ENCODE results near the gene ERCC6L2. TPM values are rescaled to one million over a fixed set of nuclear protein-coding genes. Genes with fewer than 3 reads are reported as not detected.

Gene ERCC6L2
- total and polyA plus RNA-seq, 10 of the 15 experiments (the other 5 are each of a cell fraction or from before 2014, with no cell fraction given), result 8.1 to 45.0 (median 22.6) TPM

- peaks cover 24% of the 10 kb centered on the region for H3K79me2 ChIP-seq (ENCODE audit: control insufficient read depth, insufficient read depth, low read length)
- intact Hi-C loops (cut with micrococcal nuclease; ENCODE audit: unreplicated experiment), result loop anchor here (5.0 kb wide), 1 partner anchor 371 kb away; no protein-coding TSS in a partner anchor
- ATAC-seq (no peak), DNase-seq (ENCODE audit: low read depth, low spot score) (no peak), FAIRE-seq (no peak)
- H3K27me3 ChIP-seq (replicated peaks in 1 of 2; ENCODE audit: control insufficient read depth in 2 of 2, insufficient read depth in 2 of 2, low read length in 1 of 2), result no peaks in the 10 kb centered on the region
- no peak overlapping the region for H3K9ac ChIP-seq (ENCODE audit: control insufficient read depth, insufficient read depth, low read length)
- RAD21 ChIA-PET (ENCODE audit: unreplicated experiment), result interaction anchor here (1.4 kb wide), 1 partner anchor 12 kb away, joined by 4 read pairs; no protein-coding TSS in a partner anchor
- TF ChIP-seq SIN3A (IDR thresholded peaks at IDR 0.05; ENCODE audit: low read depth, low read length) (no peak), BHLHE40 (IDR thresholded peaks at IDR 0.05; ENCODE audit: borderline replicate concordance in 1 of 2, low read depth in 2 of 2, low read length in 1 of 2) (no peak), EED (IDR thresholded peaks at IDR 0.05; ENCODE audit: low read depth) (no peak)
- TF ChIP-seq, protein P1, sequence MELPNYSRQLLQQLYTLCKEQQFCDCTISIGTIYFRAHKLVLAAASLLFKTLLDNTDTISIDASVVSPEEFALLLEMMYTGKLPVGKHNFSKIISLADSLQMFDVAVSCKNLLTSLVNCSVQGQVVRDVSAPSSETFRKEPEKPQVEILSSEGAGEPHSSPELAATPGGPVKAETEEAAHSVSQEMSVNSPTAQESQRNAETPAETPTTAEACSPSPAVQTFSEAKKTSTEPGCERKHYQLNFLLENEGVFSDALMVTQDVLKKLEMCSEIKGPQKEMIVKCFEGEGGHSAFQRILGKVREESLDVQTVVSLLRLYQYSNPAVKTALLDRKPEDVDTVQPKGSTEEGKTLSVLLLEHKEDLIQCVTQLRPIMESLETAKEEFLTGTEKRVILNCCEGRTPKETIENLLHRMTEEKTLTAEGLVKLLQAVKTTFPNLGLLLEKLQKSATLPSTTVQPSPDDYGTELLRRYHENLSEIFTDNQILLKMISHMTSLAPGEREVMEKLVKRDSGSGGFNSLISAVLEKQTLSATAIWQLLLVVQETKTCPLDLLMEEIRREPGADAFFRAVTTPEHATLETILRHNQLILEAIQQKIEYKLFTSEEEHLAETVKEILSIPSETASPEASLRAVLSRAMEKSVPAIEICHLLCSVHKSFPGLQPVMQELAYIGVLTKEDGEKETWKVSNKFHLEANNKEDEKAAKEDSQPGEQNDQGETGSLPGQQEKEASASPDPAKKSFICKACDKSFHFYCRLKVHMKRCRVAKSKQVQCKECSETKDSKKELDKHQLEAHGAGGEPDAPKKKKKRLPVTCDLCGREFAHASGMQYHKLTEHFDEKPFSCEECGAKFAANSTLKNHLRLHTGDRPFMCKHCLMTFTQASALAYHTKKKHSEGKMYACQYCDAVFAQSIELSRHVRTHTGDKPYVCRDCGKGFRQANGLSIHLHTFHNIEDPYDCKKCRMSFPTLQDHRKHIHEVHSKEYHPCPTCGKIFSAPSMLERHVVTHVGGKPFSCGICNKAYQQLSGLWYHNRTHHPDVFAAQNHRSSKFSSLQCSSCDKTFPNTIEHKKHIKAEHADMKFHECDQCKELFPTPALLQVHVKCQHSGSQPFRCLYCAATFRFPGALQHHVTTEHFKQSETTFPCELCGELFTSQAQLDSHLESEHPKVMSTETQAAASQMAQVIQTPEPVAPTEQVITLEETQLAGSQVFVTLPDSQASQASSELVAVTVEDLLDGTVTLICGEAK (IDR thresholded peaks at IDR 0.05; ENCODE audit: borderline replicate concordance), result peak; percentile 92
- H2AFZ ChIP-seq (ENCODE audit: control insufficient read depth, low read depth, low read length), result no peak overlapping the region
- CTCF ChIA-PET, result no interaction called here
- WGBS (ENCODE audit: insufficient coverage, insufficient replicate concordance, low lambda C conversion rate, missing lambda C conversion rate), result 100% methylated on average over 1 of the region's 1 CpG
- H3K36me3 ChIP-seq (ENCODE audit: control insufficient read depth in 2 of 2, insufficient read depth in 2 of 2, low read length in 1 of 2), result peaks cover 0 to 3% of the 10 kb centered on the region in 2 experiments; a peak in 3 of 4 replicates
- no peaks in the 10 kb centered on the region for H4K20me1 ChIP-seq (ENCODE audit: control insufficient read depth, insufficient read depth)
- POLR2A ChIA-PET, result no interaction called here
- SMC1A ChIA-PET (ENCODE audit: uncharacterized antibody, unreplicated experiment), result no interaction called here
- no peaks in the 10 kb centered on the region; the same call in 2 of the 3 replicates for H3K9me3 ChIP-seq (replicated peaks; ENCODE audit: control insufficient read depth, insufficient read depth, low read length)
- H3K4me2 ChIP-seq (ENCODE audit: control insufficient read depth, insufficient read depth), result no peak overlapping the region
- in situ Hi-C loops (cut with MboI), result loop anchor here (10.0 kb wide), 1 partner anchor 373 kb away; no protein-coding TSS in a partner anchor
- H3K27ac ChIP-seq (ENCODE audit: control insufficient read depth, insufficient read depth), result no peak overlapping the region
- BruUV-seq (replicated peaks), result no TSS peak
- H3K4me1 ChIP-seq (ENCODE audit: control insufficient read depth, insufficient read depth, low read length), result peaks cover 3% of the 10 kb centered on the region
- H3K4me3 ChIP-seq, result peak overlapping the region; percentile 38; the same call in 1 of the 2 replicates
Observed at GRCh38 chr9:95877984-95878383, 2.5 kb downstream of the ERCC6L2 start.

Measured in GM12878 (cell line).